HL-60 (cell line): ENCODE measurements around the gene CCDC134.

Experiments
- CTCF ChIP-seq: IDR thresholded peaks from one replicate; pipeline ENCODE4 v1.5.1; 2011; ENCODE audit warnings: low read length, control low read depth, inconsistent platforms; ENCODE audit not compliant: insufficient read depth
- REST ChIP-seq: IDR thresholded peaks from 2 replicates; pipeline ENCODE4 v1.6.1; 2012; ENCODE audit warnings: low read depth; ENCODE audit not compliant: insufficient replicate concordance

- no peak for TF ChIP-seq CTCF
- TF ChIP-seq REST, result no peak
These were observed 28.0 kb downstream of the CCDC134 start for GRCh38 chr22:41828516-41828915.
